ENCODE results near the gene NOX3.
"Not testable (repeated sequence)": the region's sequence is repeated elsewhere in the genome, so short reads cannot be mapped to it uniquely, and the experiment has no call there.

DNA sequence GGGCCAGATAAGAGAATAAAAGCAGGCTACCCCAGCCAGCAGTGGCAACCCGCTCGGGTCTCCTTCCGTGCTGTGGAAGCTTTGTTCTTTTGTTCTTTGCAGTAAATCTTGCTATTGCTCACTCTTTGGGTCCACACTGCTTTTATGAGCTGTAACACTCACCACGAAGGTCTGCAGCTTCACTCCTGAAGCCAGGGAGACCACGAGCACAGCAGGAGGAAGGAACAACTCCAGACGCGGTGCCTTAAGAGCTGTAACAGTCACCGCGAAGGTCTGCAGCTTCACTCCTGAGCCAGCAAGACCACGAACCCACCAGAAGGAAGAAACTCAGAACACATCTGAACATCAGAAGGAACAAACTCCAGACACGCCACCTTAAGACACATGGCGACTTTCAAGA, 91.6 kb downstream of the NOX3 start:
- TF ChIP-seq, protein P1, sequence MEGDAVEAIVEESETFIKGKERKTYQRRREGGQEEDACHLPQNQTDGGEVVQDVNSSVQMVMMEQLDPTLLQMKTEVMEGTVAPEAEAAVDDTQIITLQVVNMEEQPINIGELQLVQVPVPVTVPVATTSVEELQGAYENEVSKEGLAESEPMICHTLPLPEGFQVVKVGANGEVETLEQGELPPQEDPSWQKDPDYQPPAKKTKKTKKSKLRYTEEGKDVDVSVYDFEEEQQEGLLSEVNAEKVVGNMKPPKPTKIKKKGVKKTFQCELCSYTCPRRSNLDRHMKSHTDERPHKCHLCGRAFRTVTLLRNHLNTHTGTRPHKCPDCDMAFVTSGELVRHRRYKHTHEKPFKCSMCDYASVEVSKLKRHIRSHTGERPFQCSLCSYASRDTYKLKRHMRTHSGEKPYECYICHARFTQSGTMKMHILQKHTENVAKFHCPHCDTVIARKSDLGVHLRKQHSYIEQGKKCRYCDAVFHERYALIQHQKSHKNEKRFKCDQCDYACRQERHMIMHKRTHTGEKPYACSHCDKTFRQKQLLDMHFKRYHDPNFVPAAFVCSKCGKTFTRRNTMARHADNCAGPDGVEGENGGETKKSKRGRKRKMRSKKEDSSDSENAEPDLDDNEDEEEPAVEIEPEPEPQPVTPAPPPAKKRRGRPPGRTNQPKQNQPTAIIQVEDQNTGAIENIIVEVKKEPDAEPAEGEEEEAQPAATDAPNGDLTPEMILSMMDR (IDR thresholded peaks at IDR 0.05), result not testable (repeated sequence)
- not testable (repeated sequence) for TF ChIP-seq POLR2A, POLR2AphosphoS5, EP300 (IDR thresholded peaks at IDR 0.05)
